GM21786 (cell line): Measurements from ENCODE around the gene GPHN.
"Not testable (repeated sequence)": the region's sequence is repeated elsewhere in the genome, so short reads cannot be mapped to it uniquely, and the experiment has no call there.

Experiments used
- ATAC-seq: cut with Tn5 transposase; IDR thresholded peaks from one replicate; pipeline ENCODE4 v1.9.1; 2021; ENCODE audit not compliant: unreplicated experiment

Gene GPHN

GRCh38 chr14:66651536-66652220, 143.7 kb downstream of the GPHN start:
- ATAC-seq: no peak

DNA sequence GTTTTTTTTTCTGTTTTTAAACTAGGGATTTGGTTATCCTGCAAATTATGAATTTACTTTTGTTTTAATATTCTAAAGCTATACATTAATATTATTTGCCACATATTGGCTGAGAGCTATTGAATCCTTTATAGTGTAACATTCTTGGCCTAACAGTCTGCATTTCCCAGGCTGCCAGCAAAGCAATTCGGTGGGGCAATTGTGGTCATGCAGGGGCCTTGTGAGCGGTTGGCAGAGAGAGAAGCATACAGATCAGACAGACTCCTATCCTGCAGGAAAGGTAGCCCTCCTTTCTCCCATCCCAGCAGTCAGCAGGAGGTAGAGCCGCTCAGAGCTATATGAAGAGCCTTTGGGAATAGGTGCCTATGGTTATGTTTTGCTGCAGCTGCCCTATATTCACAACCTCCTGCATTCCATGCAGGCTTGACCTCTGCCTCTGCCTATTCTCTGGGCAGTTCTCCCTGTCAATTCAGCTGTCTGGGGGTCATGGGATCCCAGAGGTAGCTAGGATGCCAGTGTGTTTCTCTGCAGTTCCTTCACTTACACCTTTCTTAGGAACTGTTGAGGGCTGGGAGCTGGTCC, 144.7 kb downstream of the GPHN start:
- no peak for ATAC-seq

GRCh38 chr14:66657780-66658179, 149.8 kb downstream of the GPHN start:
- no peak for ATAC-seq

DNA sequence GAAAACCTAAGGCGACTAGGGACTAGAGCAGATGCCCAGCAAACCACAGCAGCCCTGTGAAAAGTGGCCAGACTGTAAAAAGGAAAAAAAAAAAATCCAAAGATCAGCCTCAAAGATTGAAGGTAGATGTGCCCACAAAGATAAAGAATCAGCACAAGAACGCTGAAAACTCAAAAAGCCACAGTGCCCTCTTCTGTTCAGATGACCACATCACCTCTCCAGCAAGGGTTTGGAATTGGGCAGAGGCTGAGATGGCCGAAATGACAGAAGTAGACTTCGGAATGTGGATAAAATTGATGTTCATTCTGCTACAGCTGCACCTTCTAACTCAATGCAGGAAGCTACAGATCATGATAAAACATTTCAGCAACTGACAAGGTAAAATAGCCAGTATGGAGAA, 154.4 kb downstream of the GPHN start:
- ATAC-seq: no peak

DNA sequence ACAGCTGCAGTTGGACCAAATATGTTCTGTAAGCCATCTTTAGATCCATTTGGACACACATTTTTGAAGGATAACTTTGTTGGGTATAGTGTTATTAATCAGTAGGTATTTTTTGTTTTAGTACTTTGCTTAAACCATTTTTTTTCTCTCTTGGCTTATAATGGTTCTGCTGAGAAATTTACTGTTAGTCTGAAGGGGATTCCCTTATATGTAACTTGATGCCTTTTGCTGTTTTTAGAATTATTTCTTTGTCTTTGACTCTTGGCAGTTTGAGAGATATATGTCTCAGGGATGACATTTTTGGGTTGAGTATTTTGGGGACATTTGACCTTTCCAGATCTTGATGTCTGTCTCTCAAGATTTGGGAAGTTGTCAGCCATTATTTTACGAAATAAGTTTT, 169.8 kb downstream of the GPHN start:
- ATAC-seq: no peak

DNA sequence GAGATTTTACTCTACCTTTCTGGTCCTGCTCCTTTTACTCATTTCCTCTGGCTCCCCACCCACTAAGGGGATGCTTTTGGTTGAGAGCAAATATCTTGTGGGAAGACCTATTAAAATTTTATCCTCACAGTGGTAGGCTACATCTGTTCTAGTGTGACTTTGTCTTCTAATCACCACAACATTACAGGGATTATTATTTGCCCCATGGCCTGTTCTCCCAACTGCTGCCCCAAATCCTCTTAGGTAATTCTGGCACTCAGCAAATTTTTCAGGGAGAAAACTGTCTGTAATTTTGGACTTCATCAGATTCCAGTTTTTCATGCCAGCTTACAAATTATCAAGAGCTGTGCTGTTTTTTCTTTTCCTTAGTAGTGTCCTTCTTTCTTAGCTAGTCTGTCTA, 172.3 kb downstream of the GPHN start:
- no peak for ATAC-seq

DNA sequence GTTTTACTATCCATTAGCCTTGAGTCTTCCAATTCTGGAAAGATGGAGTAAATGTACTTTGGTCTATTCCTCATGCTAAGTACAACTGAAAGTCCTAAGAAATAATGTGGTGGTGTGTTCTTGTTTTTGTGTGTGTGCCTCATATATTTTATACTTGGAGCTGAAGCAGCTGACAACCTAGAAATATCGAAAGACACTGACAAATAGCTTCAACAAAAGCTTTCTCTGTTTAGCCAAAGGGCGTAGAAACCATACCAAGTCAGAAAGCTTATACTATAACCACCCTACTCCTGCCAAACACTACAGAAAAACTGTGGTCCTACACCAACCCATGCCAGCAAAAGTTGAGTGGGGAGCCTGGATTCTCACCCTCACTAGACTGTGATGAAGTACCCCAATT, 188.4 kb downstream of the GPHN start:
- ATAC-seq: no peak

DNA sequence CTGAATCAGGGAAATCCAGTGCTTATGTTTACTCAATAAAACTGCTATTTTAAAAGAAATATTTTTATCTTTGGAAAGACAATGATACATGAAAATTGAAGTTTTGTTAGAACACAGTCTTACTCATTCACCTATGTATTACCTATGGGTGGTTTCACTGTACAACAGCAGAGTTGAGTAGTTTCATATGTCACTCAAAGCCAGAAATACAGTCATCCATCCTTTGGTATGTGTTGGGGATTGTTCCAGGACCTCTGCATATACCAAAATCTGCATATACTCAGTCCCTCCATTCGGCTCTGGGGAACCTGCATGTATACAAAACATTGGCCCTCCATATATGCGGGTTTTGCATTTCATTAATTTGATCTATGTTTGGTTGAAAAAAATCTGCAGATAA, 190.6 kb downstream of the GPHN start:
- no peak for ATAC-seq

- no peak for ATAC-seq
Measured at GRCh38 chr14:66701813-66702212, 193.9 kb downstream of the GPHN start.

DNA sequence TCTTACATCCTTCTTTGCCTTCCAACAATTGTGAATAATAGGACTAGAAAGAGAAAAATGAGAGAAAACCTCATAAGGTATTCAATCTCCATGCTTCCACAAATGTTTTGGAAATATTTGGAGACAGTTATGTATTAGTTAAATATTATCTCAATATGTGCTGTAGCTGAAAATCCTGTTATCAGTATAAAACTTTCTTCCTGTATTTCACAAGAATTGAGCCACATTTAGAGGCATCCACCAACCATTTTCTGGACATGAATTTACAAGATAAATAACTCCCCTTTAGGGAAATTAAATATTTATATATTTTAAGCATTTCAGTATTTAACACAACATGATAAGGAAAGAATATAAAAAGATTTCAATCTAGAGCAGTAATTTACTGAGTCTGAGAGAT, 200.3 kb downstream of the GPHN start:
- ATAC-seq: no peak

DNA sequence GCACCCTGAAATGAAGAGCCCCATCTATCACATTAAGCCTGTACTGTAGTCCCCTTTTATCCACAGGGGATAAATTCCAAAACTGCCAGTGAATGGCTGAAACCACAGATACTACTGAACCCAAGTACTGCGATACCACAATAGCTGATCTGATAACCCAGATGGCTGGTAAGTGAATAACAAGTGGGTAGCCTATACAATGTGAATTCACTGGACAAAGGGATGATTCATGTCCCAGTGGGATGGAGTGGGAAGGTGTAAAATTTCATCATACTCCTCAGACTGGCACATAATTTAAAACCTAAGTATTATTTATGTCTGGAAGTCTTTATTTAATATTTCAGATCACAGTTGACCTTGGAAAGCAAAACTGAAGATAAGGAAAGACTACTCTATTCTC, 201.3 kb downstream of the GPHN start:
- ATAC-seq: no peak

- ATAC-seq: not testable (repeated sequence)
Measured at GRCh38 chr14:66714291-66714690, 206.3 kb downstream of the GPHN start.

GRCh38 chr14:66715313-66715712, 207.4 kb downstream of the GPHN start:
- not testable (repeated sequence) for ATAC-seq

DNA sequence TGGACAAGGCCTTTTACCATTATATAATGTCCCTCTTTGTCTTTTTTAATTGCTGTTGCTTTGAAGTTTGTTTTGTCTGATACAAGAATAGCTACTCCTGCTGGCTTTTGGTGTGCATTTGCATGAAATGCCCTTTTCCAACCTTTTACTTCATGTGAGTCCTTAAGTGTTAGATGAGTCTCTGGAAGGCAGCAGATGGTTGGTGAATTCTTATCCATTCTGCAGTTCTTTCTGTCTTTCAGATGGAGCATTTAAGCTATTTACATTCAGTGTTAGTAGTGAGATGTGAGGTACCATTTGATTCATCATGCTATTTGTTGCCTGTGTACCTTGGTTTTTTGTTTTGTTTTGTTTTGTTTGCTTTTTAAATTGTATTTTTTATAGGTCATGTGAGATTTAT, 208.3 kb downstream of the GPHN start:
- no peak for ATAC-seq

DNA sequence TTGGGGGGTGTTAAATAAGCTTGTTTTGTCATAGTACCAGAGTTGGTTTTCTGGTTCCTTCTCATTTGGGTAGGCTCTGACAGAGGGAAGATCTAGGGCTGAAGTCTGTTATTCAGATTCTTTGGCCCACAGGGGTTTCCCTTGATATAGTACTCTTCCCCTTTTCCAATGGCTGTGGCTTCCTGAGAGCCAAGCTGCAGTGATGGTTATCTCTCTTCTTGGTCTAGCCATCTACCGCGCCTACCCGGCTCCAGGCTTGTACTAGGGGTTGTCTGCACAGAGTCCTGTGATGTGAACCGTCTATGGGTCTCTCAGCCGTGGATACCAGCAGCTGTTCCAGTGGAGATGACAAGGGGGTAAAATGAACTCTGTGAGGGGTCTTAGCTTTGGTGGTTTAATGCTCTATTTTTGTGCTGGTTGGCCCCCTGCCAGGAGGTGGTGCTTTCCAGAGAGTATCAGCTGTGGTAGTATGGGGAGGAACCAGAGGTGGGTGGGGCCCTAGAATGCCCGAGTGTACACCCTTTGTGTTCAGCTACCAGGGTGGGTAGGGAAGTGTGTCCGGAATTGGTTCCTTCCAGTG, 209.7 kb downstream of the GPHN start:
- no peak for ATAC-seq

GRCh38 chr14:66724996-66725395, 217.0 kb downstream of the GPHN start:
- no peak for ATAC-seq

- ATAC-seq: not testable (repeated sequence)
Measured at GRCh38 chr14:66731298-66731697, 223.4 kb downstream of the GPHN start.

DNA sequence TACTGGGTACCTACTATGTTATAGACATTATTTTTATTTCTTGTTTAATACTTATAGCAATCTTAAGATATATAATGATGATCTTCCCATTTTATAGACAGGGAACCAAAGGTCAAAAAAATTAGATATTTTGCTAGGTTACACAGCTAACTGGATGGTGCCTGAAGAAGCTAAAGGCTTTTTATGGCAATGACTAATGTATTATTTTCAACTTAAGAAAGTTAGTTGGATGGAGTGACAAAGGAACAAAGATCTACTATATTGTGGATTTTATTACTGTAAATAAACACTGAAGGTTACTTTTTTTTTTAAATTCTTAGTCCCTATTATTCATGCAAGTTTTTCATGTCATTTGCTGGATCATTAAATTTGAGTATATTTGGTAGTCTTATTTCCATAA, 227.9 kb downstream of the GPHN start:
- ATAC-seq: no peak

DNA sequence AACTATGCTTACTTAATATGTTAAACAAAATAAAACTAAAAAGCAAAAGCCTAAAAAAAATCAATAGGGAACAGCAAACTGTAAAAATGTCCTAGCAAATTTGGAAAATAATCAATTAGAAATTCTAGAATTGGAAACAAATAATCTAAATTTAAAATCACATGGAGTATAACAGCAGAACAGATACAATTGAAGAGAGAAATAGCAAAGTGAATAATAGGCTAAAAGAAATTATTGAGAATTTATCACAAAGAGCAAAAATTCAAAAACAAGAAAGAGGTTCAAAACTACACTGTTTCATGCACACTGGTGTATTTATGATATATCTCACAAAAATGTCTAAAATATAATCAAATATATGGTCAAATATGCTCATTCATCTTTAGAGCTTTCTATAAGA, 231.9 kb downstream of the GPHN start:
- ATAC-seq: no peak

DNA sequence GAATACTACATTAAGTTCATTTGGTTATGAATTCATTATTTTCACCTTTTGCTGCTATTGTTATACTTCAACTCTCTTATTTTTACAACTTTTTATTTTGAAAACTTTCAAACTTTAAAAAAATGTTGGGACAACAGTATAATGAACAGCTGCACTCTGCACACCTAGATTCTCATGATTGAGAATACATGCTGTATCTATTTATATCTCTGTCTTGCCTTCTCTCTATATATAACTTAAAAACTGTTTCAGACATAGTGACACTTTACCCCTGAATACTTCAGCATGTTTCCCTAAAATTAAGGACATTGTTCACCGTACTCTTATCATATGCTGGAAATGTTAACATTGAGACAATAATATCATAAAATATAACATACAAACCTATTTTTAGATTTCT, 237.1 kb downstream of the GPHN start:
- ATAC-seq: no peak

- no peak for ATAC-seq
Measured at GRCh38 chr14:66746316-66747006, 238.5 kb downstream of the GPHN start.

GRCh38 chr14:66752109-66752508, 244.2 kb downstream of the GPHN start:
- no peak for ATAC-seq
